Stimulated activated CD8-positive, alpha-beta memory T cell treated with anti-CD3 and anti-CD28 coated beads, Interleukin-4, amount 100 ng/mL, for 4 hours (primary cell): ENCODE data around the gene C16orf86.

ENCODE experiments used
- DNase-seq, 2 donors: peaks; one replicate each; pipeline ENCODE4 v3.0.0-alpha.2; 2020; ENCODE audit warnings: low read depth in 2 of 2, low spot score in 1 of 2

The C16orf86 gene

GRCh38 chr16:67666559-67667452 is at the start of gene C16orf86, which contains the start of gene ENKD1:
Gene C16orf86 (plus strand): TSS chr16:67666814. CDS start chr16:67666971, 157 bp downstream.
Gene ENKD1 (minus strand): TSS chr16:67666750. CDS start chr16:67666442, 308 bp downstream.
- DNase-seq, result peak; percentile 54 to 63

- no peak for DNase-seq
Observed at GRCh38 chr16:67628216-67628615, 38.4 kb upstream of the C16orf86 start.

- no peak for DNase-seq
Observed at GRCh38 chr16:67632415-67633172, 34.0 kb upstream of the C16orf86 start.

- DNase-seq, result no peak
Observed at GRCh38 chr16:67636713-67637112, 29.9 kb upstream of the C16orf86 start.

- DNase-seq, result no peak
Observed at GRCh38 chr16:67637625-67638024, 29.0 kb upstream of the C16orf86 start.

- DNase-seq, result no peak
Observed at GRCh38 chr16:67641779-67642708, 24.6 kb upstream of the C16orf86 start.

GRCh38 chr16:67644038-67644437 is 22.6 kb upstream of the C16orf86 start:
- no peak for DNase-seq

GRCh38 chr16:67645397-67646121 is 21.1 kb upstream of the C16orf86 start:
- no peak for DNase-seq

GRCh38 chr16:67647111-67647651 is 19.4 kb upstream of the C16orf86 start:
- no peak for DNase-seq

- no peak for DNase-seq
Observed at GRCh38 chr16:67647681-67648080, 18.9 kb upstream of the C16orf86 start.

- DNase-seq, result no peak
Observed at GRCh38 chr16:67648088-67648763, 18.4 kb upstream of the C16orf86 start.

GRCh38 chr16:67648764-67649407 is 17.7 kb upstream of the C16orf86 start:
- no peak for DNase-seq

- DNase-seq, result no peak
Observed at GRCh38 chr16:67649494-67649931, 17.1 kb upstream of the C16orf86 start.

- no peak for DNase-seq
Observed at GRCh38 chr16:67650023-67650422, 16.6 kb upstream of the C16orf86 start.

GRCh38 chr16:67651039-67651438 is 15.6 kb upstream of the C16orf86 start:
- DNase-seq, result no peak

GRCh38 chr16:67651847-67652246 is 14.8 kb upstream of the C16orf86 start:
- DNase-seq, result no peak

- DNase-seq, result no peak
Observed at GRCh38 chr16:67652578-67653127, 14.0 kb upstream of the C16orf86 start.

GRCh38 chr16:67653128-67653788 is 13.4 kb upstream of the C16orf86 start:
- DNase-seq, result no peak
